HepG2 (cell line): ENCODE results near the gene IFI35. TPM values are rescaled to one million over a fixed set of nuclear protein-coding genes. Genes with fewer than 3 reads are reported as not detected.

Experiments used
- ATF3 ChIP-seq: sonication (generic); formaldehyde crosslinking; IDR thresholded peaks from 2 replicates; pipeline ENCODE4 v1.4.0; 2020; ENCODE audit warnings: missing genetic modification reagents
- BRD4 ChIP-seq: sonication (generic); formaldehyde crosslinking; IDR thresholded peaks from 2 replicates; pipeline ENCODE4 v1.4.0; 2020; ENCODE audit warnings: missing genetic modification reagents
- CAMTA2 ChIP-seq: sonication (generic); formaldehyde crosslinking; IDR thresholded peaks from 2 replicates; pipeline ENCODE4 v1.4.0; 2020; ENCODE audit warnings: mild to moderate bottlenecking, missing genetic modification reagents, borderline replicate concordance
- ELF1 ChIP-seq: sonication (generic); formaldehyde crosslinking; IDR thresholded peaks from 2 replicates; pipeline ENCODE4 v1.4.0; 2020; ENCODE audit warnings: missing genetic modification reagents
- IRF2 ChIP-seq: IDR thresholded peaks from 2 replicates; pipeline ENCODE4 v1.6.1; 2018; ENCODE audit warnings: missing genetic modification reagents, missing compliant biosample characterization
- JARID2 ChIP-seq: sonication (generic); formaldehyde crosslinking; IDR thresholded peaks from 2 replicates; pipeline ENCODE4 v1.8.1; 2023; ENCODE audit warnings: missing genetic modification reagents, inconsistent platforms; ENCODE audit not compliant: insufficient replicate concordance
- MTF2 ChIP-seq: sonication (generic); formaldehyde crosslinking; IDR thresholded peaks from 2 replicates; pipeline ENCODE4 v1.5.0; 2020; ENCODE audit warnings: missing genetic modification reagents, borderline replicate concordance
- MXI1 ChIP-seq: IDR thresholded peaks from 3 replicates; pipeline ENCODE4 v1.6.1; 2012; ENCODE audit warnings: low read depth, low read length, inconsistent platforms, borderline replicate concordance
- RERE ChIP-seq: IDR thresholded peaks from 2 replicates; pipeline ENCODE4 v1.6.1; 2016; ENCODE audit warnings: low read depth, missing genetic modification reagents, missing compliant biosample characterization
- SNAPC5 ChIP-seq: sonication (generic); formaldehyde crosslinking; IDR thresholded peaks from 2 replicates; pipeline ENCODE4 v1.8.1; 2023; ENCODE audit warnings: mild to moderate bottlenecking, missing genetic modification reagents, borderline replicate concordance
- SP5 ChIP-seq: IDR thresholded peaks from 2 replicates; pipeline ENCODE4 v1.6.1; 2016; ENCODE audit warnings: low read depth, borderline replicate concordance
- YEATS2 ChIP-seq: sonication (generic); formaldehyde crosslinking; IDR thresholded peaks from 2 replicates; pipeline ENCODE4 v1.4.0; 2020; ENCODE audit warnings: missing genetic modification reagents, borderline replicate concordance
- ZBTB26 ChIP-seq: IDR thresholded peaks from 2 replicates; pipeline ENCODE4 v1.6.1; 2016; ENCODE audit warnings: missing compliant biosample characterization, missing genetic modification reagents, borderline replicate concordance
- ZBTB38 ChIP-seq: sonication (generic); formaldehyde crosslinking; IDR thresholded peaks from 2 replicates; pipeline ENCODE4 v1.5.1; 2020; ENCODE audit warnings: mild to moderate bottlenecking, missing genetic modification reagents
- ZBTB7B ChIP-seq: sonication (generic); formaldehyde crosslinking; IDR thresholded peaks from 2 replicates; pipeline ENCODE4 v1.4.0; 2020; ENCODE audit warnings: missing genetic modification reagents
- ZMYM3 ChIP-seq: sonication (generic); formaldehyde crosslinking; IDR thresholded peaks from 2 replicates; pipeline ENCODE4 v1.5.1; 2020; ENCODE audit warnings: mild to moderate bottlenecking, missing genetic modification reagents
- ZNF503 ChIP-seq: sonication (generic); formaldehyde crosslinking; IDR thresholded peaks from 2 replicates; pipeline ENCODE4 v1.4.0; 2020; ENCODE audit warnings: missing genetic modification reagents
- ZNF558 ChIP-seq: sonication (generic); formaldehyde crosslinking; IDR thresholded peaks from 2 replicates; pipeline ENCODE4 v1.9.0; 2022; ENCODE audit warnings: mild to moderate bottlenecking, missing genetic modification reagents, borderline replicate concordance
- ZNF589 ChIP-seq: sonication (generic); formaldehyde crosslinking; conservative IDR thresholded peaks from 2 replicates; pipeline ENCODE4 v1.8.0; 2022; ENCODE audit warnings: mild to moderate bottlenecking, moderate library complexity, missing genetic modification reagents
- ZNF768 ChIP-seq: sonication (generic); formaldehyde crosslinking; IDR thresholded peaks from 2 replicates; pipeline ENCODE4 v1.4.0; 2020; ENCODE audit warnings: missing genetic modification reagents
- polyA plus RNA-seq, 8 experiments: library from polyadenylated mRNA; depleted of rRNA in 3 of 8; stranded (reverse) in 7 of 8; unstranded in 1 of 8; fragments of >200 nt; fragmentation: Illumina TruSeq in 4 of 8; extraction: Trizol in 4 of 8; gene quantifications; 2 replicates each; pipeline versions ENCODE4 v1.2.1 to v1.2.3, GENCODE V29; 2011 to 2016; ENCODE audit warnings: low read depth in 4 of 8, missing spikeins in 1 of 8, mixed read lengths in 1 of 8; ENCODE audit not compliant: insufficient read depth in 1 of 8
- total RNA-seq, 5 experiments: library from RNA; depleted of rRNA; stranded (reverse); fragments of >200 nt; fragmentation: Illumina TruSeq; extraction: Trizol; gene quantifications; 2 replicates each; pipeline ENCODE4 v1.2.3, GENCODE V29; 2016; ENCODE audit warnings: low read depth in 1 of 5

Gene IFI35
- total and polyA plus RNA-seq, 2 of the 13 experiments (the other 11 are each of a cell fraction or from before 2014, with no cell fraction given), result 28.9 to 38.1 TPM

GRCh38 chr17:43020789-43021740 lies 14.5 kb downstream of the IFI35 start (continued):
- peak; percentile 22; the same call in 1 of the 2 replicates for TF ChIP-seq BRD4 (CRISPR knock-in tag)
- TF ChIP-seq MXI1, result peak; percentile 13; the same call in 1 of the 3 replicates
- no peak for TF ChIP-seq RERE (CRISPR knock-in tag)
- TF ChIP-seq ZBTB7B, result no peak
- peak; percentile 76 for TF ChIP-seq ZBTB38 (CRISPR knock-in tag)
- TF ChIP-seq SNAPC5 (CRISPR knock-in tag), result 0 out of 2 replicates have a peak, but pooled peaks have one; percentile 51
- peak; percentile 7 for TF ChIP-seq ZMYM3 (CRISPR knock-in tag)
- TF ChIP-seq ZBTB26, result peak; percentile 60; the same call in 1 of the 2 replicates
- no peak for TF ChIP-seq CAMTA2 (CRISPR knock-in tag)
- peak; percentile 20; the same call in 1 of the 2 replicates for TF ChIP-seq IRF2 (CRISPR knock-in tag)
- peak; percentile 72; the same call in 1 of the 2 replicates for TF ChIP-seq MTF2 (CRISPR knock-in tag)
- no peak for TF ChIP-seq ZNF589
- peak; percentile 85 for TF ChIP-seq ZNF558
- TF ChIP-seq YEATS2, result peak; percentile 62; the same call in 1 of the 2 replicates
- TF ChIP-seq JARID2 (CRISPR knock-in tag), result no peak
- TF ChIP-seq ZNF768 (CRISPR knock-in tag), result peak; percentile 31; the same call in 1 of the 2 replicates
- TF ChIP-seq ELF1 (CRISPR knock-in tag), result no peak
- peak; percentile 81 for TF ChIP-seq ATF3
- TF ChIP-seq SP5 (CRISPR knock-in tag), result peak; percentile 77
- TF ChIP-seq ZNF503, result peak; percentile 12; the same call in 1 of the 2 replicates
